Measurements from ENCODE around the gene RARS2. TPM values are rescaled to one million over a fixed set of nuclear protein-coding genes. Genes with fewer than 3 reads are reported as not detected.
A peak's percentile ranks its signal among the peaks of the same experiment; 100 is the strongest.

The RARS2 gene
- total and polyA plus RNA-seq, 2 of the 8 experiments (the other 6 are each of a cell fraction or from before 2014, with no cell fraction given): 10.2 to 40.5 TPM

GRCh38 chr6:87539554-87539953 lies 50.2 kb downstream of the RARS2 start:
- Histone ChIP-seq H2AFZ (ENCODE audit: low read length) (no peak overlapping the region), H2BK20ac (ENCODE audit: low read length) (no peak overlapping the region), H3K79me2 (ENCODE audit: control insufficient read depth in 1 of 2, insufficient read depth in 2 of 2, low read length in 2 of 2) (no peaks in the 10 kb centered on the region), H4K20me1 (replicated peaks in 1 of 2; ENCODE audit: control insufficient read depth in 1 of 2, insufficient read depth in 2 of 2, low read length in 2 of 2) (no peaks in the 10 kb centered on the region), H3K14ac (ENCODE audit: insufficient read length) (no peak overlapping the region), H3K9me3 (ENCODE audit: insufficient read depth in 2 of 2, low read depth in 1 of 2, low read length in 1 of 2) (no peaks in the 10 kb centered on the region), H3K36me3 (ENCODE audit: control insufficient read depth in 2 of 4, insufficient read depth in 4 of 4, low read length in 3 of 4) (peaks cover 0 to 47% (median 13%) of the 10 kb centered on the region in 4 experiments; a peak in 5 of 8 replicates), H2BK15ac (ENCODE audit: low read length) (no peak overlapping the region), H2AK5ac (ENCODE audit: low read depth, low read length) (no peak overlapping the region), H4K5ac (ENCODE audit: insufficient read length, low read depth, low read length) (no peak overlapping the region), H3K4ac (replicated peaks; ENCODE audit: insufficient read length, low read depth, low read length) (no peak overlapping the region), H2BK12ac (ENCODE audit: low read depth, low read length) (no peak overlapping the region), H3K9ac (replicated peaks in 1 of 4; ENCODE audit: extremely low read depth in 1 of 4, low read depth in 3 of 4, low read length in 3 of 4) (no peak overlapping the region), H3K4me2 (ENCODE audit: insufficient read depth in 1 of 2, low read depth in 2 of 2, low read length in 2 of 2) (no peak overlapping the region), H3K4me3 (ENCODE audit: extremely low read depth in 1 of 4, insufficient read depth in 2 of 4, low read depth in 3 of 4, low read length in 4 of 4) (no peak overlapping the region), H3K4me1 (replicated peaks in 1 of 4; ENCODE audit: control insufficient read depth in 3 of 4, insufficient read depth in 4 of 4, low read length in 3 of 4) (no peaks in the 10 kb centered on the region), H3K79me1 (ENCODE audit: low read depth, low read length) (no peaks in the 10 kb centered on the region; the same call in 1 of the 2 replicates), H3K56ac (replicated peaks; ENCODE audit: insufficient read length, low read depth, low read length) (no peak overlapping the region), H3K18ac (ENCODE audit: extremely low read depth, low read length) (no peak overlapping the region), H2BK120ac (replicated peaks; ENCODE audit: low read depth, low read length) (no peak overlapping the region), H3K27me3 (replicated peaks in 1 of 4; ENCODE audit: control insufficient read depth in 3 of 4, extremely low read depth in 1 of 4, insufficient read depth in 3 of 4, low read length in 3 of 4) (no peaks in the 10 kb centered on the region), H4K91ac (replicated peaks; ENCODE audit: insufficient read length, low read length) (no peak overlapping the region), H3K23ac (ENCODE audit: insufficient read length) (no peak overlapping the region), H4K8ac (ENCODE audit: extremely low read depth, insufficient read depth, low read length) (no peak overlapping the region), H2BK5ac (ENCODE audit: low read depth, low read length) (no peak overlapping the region), H3K27ac (ENCODE audit: low read depth, low read length) (no peak overlapping the region), H3K23me2 (ENCODE audit: low read depth, low read length) (no peaks in the 10 kb centered on the region)
- ChIA-PET CTCF (ENCODE audit: partially characterized antibody) (no interaction called here), POLR2A (ENCODE audit: partially characterized antibody) (no interaction called here)
- WGBS, 2 experiments (ENCODE audit: extremely low coverage in 1 of 2, insufficient coverage in 1 of 2, insufficient read length in 1 of 2, insufficient replicate concordance in 2 of 2, low coverage in 1 of 2, low lambda C conversion rate in 2 of 2, missing lambda C conversion rate in 1 of 2): 88% methylated on average over 6 of the region's 6 CpGs; no CpG with 5 or more reads in 1 of the 2 experiments
- TF ChIP-seq SP2 (IDR thresholded peaks at IDR 0.05; ENCODE audit: low read length) (no peak), RBBP5 (IDR thresholded peaks at IDR 0.05; ENCODE audit: borderline replicate concordance, low read depth, low read length) (no peak), ASH2L (IDR thresholded peaks at IDR 0.05; ENCODE audit: low read length) (no peak), SIN3A (conservative IDR thresholded peaks at IDR 0.05 in 1 of 2, IDR thresholded peaks at IDR 0.05 in 1 of 2; ENCODE audit: low read depth in 1 of 2, low read length in 2 of 2) (no peak), EP300 (IDR thresholded peaks at IDR 0.05; ENCODE audit: borderline replicate concordance in 1 of 2, low read depth in 2 of 2, low read length in 2 of 2) (no peak), POLR2A (IDR thresholded peaks at IDR 0.05; ENCODE audit: control extremely low read depth in 1 of 2, low read depth in 2 of 2, low read length in 2 of 2) (no peak), BACH1 (IDR thresholded peaks at IDR 0.05; ENCODE audit: low read length) (no peak)
- DNase-seq (ENCODE audit: low read depth in 1 of 2, low spot score in 2 of 2): no peak
- peak; percentile 57 for FAIRE-seq

All from H1 (cell line).